ENCODE results near the gene SCGB1D1. TPM values are rescaled to one million over a fixed set of nuclear protein-coding genes. Genes with fewer than 3 reads are reported as not detected.

The SCGB1D1 gene
- total and polyA plus RNA-seq, 4 donors: not detected

GRCh38 chr11:62236187-62236586 is 46.2 kb downstream of the SCGB1D1 start:
- Histone ChIP-seq H3K4me3 (ENCODE audit: low read length in 2 of 2) (no peak overlapping the region), H3K27ac (ENCODE audit: low read depth in 1 of 2, low read length in 2 of 2) (no peak overlapping the region), H3K9me3 (ENCODE audit: control insufficient read depth, low read length) (no peaks in the 10 kb centered on the region), H3K27me3 (ENCODE audit: control insufficient read depth in 1 of 2, insufficient read depth in 2 of 2, low read length in 1 of 2) (no peaks in the 10 kb centered on the region), H3K4me1 (ENCODE audit: control insufficient read depth in 1 of 2, insufficient read depth in 2 of 2, low read length in 2 of 2) (no peaks in the 10 kb centered on the region), H3K36me3 (ENCODE audit: control insufficient read depth in 1 of 2, insufficient read depth in 2 of 2, low read length in 1 of 2) (no peaks in the 10 kb centered on the region)
- ATAC-seq (ENCODE audit: low FRiP score) (no peak), DNase-seq (no peak)
- 65 to 69% methylated on average over 2 of the region's 2 CpGs for WGBS, 2 donors
- intact Hi-C loops (cut with DNase I): no loop called here

- Histone ChIP-seq H3K4me3 (ENCODE audit: low read length in 2 of 2) (no peak overlapping the region), H3K27me3 (ENCODE audit: control insufficient read depth in 1 of 2, insufficient read depth in 2 of 2, low read length in 1 of 2) (no peaks in the 10 kb centered on the region), H3K4me1 (ENCODE audit: control insufficient read depth in 1 of 2, insufficient read depth in 2 of 2, low read length in 2 of 2) (no peaks in the 10 kb centered on the region), H3K36me3 (ENCODE audit: control insufficient read depth in 1 of 2, insufficient read depth in 2 of 2, low read length in 1 of 2) (no peaks in the 10 kb centered on the region), H3K27ac (ENCODE audit: low read depth in 1 of 2, low read length in 2 of 2) (no peak overlapping the region), H3K9me3 (ENCODE audit: control insufficient read depth, low read length) (no peaks in the 10 kb centered on the region)
- intact Hi-C loops (cut with DNase I): no loop called here
- 68 to 74% methylated on average over 4 of the region's 4 CpGs for WGBS, 2 donors
- no peak for ATAC-seq (ENCODE audit: low FRiP score)
- no peak for DNase-seq
Observed at GRCh38 chr11:62237499-62237898, 47.5 kb downstream of the SCGB1D1 start.

GRCh38 chr11:62238151-62238550 is 48.1 kb downstream of the SCGB1D1 start:
- DNase-seq (no peak), ATAC-seq (ENCODE audit: low FRiP score) (no peak)
- WGBS, 2 donors: 78 to 89% methylated on average over 4 of the region's 4 CpGs
- no peaks in the 10 kb centered on the region for H3K4me1 ChIP-seq (ENCODE audit: control insufficient read depth in 1 of 2, insufficient read depth in 2 of 2, low read length in 2 of 2)
- no peaks in the 10 kb centered on the region for H3K27me3 ChIP-seq (ENCODE audit: control insufficient read depth in 1 of 2, insufficient read depth in 2 of 2, low read length in 1 of 2)
- H3K27ac ChIP-seq (ENCODE audit: low read depth in 1 of 2, low read length in 2 of 2): no peak overlapping the region
- H3K36me3 ChIP-seq (ENCODE audit: control insufficient read depth in 1 of 2, insufficient read depth in 2 of 2, low read length in 1 of 2): no peaks in the 10 kb centered on the region
- intact Hi-C loops (cut with DNase I): no loop called here
- H3K9me3 ChIP-seq (ENCODE audit: control insufficient read depth, low read length): no peaks in the 10 kb centered on the region
- no peak overlapping the region for H3K4me3 ChIP-seq (ENCODE audit: low read length in 2 of 2)

- Histone ChIP-seq H3K4me1 (ENCODE audit: control insufficient read depth in 1 of 2, insufficient read depth in 2 of 2, low read length in 2 of 2) (no peaks in the 10 kb centered on the region), H3K36me3 (ENCODE audit: control insufficient read depth in 1 of 2, insufficient read depth in 2 of 2, low read length in 1 of 2) (no peaks in the 10 kb centered on the region), H3K4me3 (ENCODE audit: low read length in 2 of 2) (no peak overlapping the region), H3K27me3 (ENCODE audit: control insufficient read depth in 1 of 2, insufficient read depth in 2 of 2, low read length in 1 of 2) (no peaks in the 10 kb centered on the region), H3K9me3 (ENCODE audit: control insufficient read depth, low read length) (no peaks in the 10 kb centered on the region), H3K27ac (ENCODE audit: low read depth in 1 of 2, low read length in 2 of 2) (no peak overlapping the region)
- ATAC-seq (ENCODE audit: low FRiP score) (no peak), DNase-seq (no peak)
- intact Hi-C loops (cut with DNase I): no loop called here
- WGBS, 2 donors: 82 to 87% methylated on average over 3 of the region's 3 CpGs
Observed at GRCh38 chr11:62241095-62241494, 51.1 kb downstream of the SCGB1D1 start.

- no peaks in the 10 kb centered on the region for H3K27me3 ChIP-seq (ENCODE audit: control insufficient read depth in 1 of 2, insufficient read depth in 2 of 2, low read length in 1 of 2)
- intact Hi-C loops (cut with DNase I): no loop called here
- no peaks in the 10 kb centered on the region for H3K4me1 ChIP-seq (ENCODE audit: control insufficient read depth in 1 of 2, insufficient read depth in 2 of 2, low read length in 2 of 2)
- H3K27ac ChIP-seq (ENCODE audit: low read depth in 1 of 2, low read length in 2 of 2): no peak within 1 kb of the TSS
- ATAC-seq (ENCODE audit: low FRiP score): no peak
- 6 to 7% methylated on average over 3 of the region's 3 CpGs for WGBS, 2 donors
- no peaks in the 10 kb centered on the region for H3K36me3 ChIP-seq (ENCODE audit: control insufficient read depth in 1 of 2, insufficient read depth in 2 of 2, low read length in 1 of 2)
- H3K9me3 ChIP-seq (ENCODE audit: control insufficient read depth, low read length): no peaks in the 10 kb centered on the region
- H3K4me3 ChIP-seq (ENCODE audit: low read length in 2 of 2): no peak within 1 kb of the TSS
- no peak for DNase-seq
Observed at GRCh38 chr11:62242021-62242420, 52.0 kb downstream of the SCGB1D1 start, which contains the start of gene SCGB1D2. Gene SCGB1D2 (plus strand): TSS chr11:62242239. CDS start chr11:62242308, 69 bp downstream.

Other genes starting within 250 kb of the SCGB1D1 start
- 1 to 10 TPM; 3.9 to 8.0 TPM for gene BEST1, start 239.9 kb upstream of the SCGB1D1 start, total RNA-seq
- gene BEST1, start 239.9 kb upstream of the SCGB1D1 start, polyA plus RNA-seq: 1 to 10 TPM; 3.5 to 4.1 TPM
- 1,000 to 10,000 TPM; 2,602 to 2,677 TPM for gene FTH1, start 222.6 kb upstream of the SCGB1D1 start, total RNA-seq
- 1,000 to 10,000 TPM; 5,184 to 9,506 TPM for gene FTH1, start 222.6 kb upstream of the SCGB1D1 start, polyA plus RNA-seq
- gene INCENP, start 66.2 kb upstream of the SCGB1D1 start, total RNA-seq: 10 to 100 TPM; 17.8 to 19.8 TPM
- gene INCENP, start 66.2 kb upstream of the SCGB1D1 start, polyA plus RNA-seq: 1 to 10 TPM; 3.5 to 7.2 TPM
- not detected for gene SCGB2A1, start 18.5 kb downstream of the SCGB1D1 start, total RNA-seq
- gene SCGB2A1, start 18.5 kb downstream of the SCGB1D1 start, polyA plus RNA-seq: not detected
- not detected for gene SCGB1D2, start 52.0 kb downstream of the SCGB1D1 start, total RNA-seq
- gene SCGB1D2, start 52.0 kb downstream of the SCGB1D1 start, polyA plus RNA-seq: not detected
- not detected for gene SCGB2A2, start 79.9 kb downstream of the SCGB1D1 start, total RNA-seq
- under 1 TPM in 1 of 2 donors, not detected in 1; 0.38 TPM for gene SCGB2A2, start 79.9 kb downstream of the SCGB1D1 start, polyA plus RNA-seq
- gene SCGB1D4, start 108.9 kb downstream of the SCGB1D1 start, total RNA-seq: not detected
- gene SCGB1D4, start 108.9 kb downstream of the SCGB1D1 start, polyA plus RNA-seq: not detected
- 10 to 100 TPM in 1 of 2 donors, 1 to 10 TPM in 1; 7.3 to 10.8 TPM for gene ASRGL1, start 147.2 kb downstream of the SCGB1D1 start, total RNA-seq
- 1 to 10 TPM; 3.0 to 4.3 TPM for gene ASRGL1, start 147.2 kb downstream of the SCGB1D1 start, polyA plus RNA-seq
- gene SCGB1A1, start 228.8 kb downstream of the SCGB1D1 start, total RNA-seq: not detected
- gene SCGB1A1, start 228.8 kb downstream of the SCGB1D1 start, polyA plus RNA-seq: 1 to 10 TPM in 1 of 2 donors, under 1 TPM in 1; 0.61 to 5.0 TPM

Measured in aorta (tissue), 5 donors.